ENCODE results near the gene VPS13D. TPM values are rescaled to one million over a fixed set of nuclear protein-coding genes. Genes with fewer than 3 reads are reported as not detected.

VPS13D gene
- total RNA-seq, 3 donors from 2014 or later: 24.0 to 26.6 (median 26.5) TPM

GRCh38 chr1:12279728-12280464, 50.1 kb downstream of the VPS13D start:
- peaks cover 59% of the 10 kb centered on the region for H3K36me3 Mint-ChIP-seq (ENCODE audit: insufficient read depth)
- no peak overlapping the region for H3K4me3 Mint-ChIP-seq
- H3K4me1 Mint-ChIP-seq (ENCODE audit: low read depth): no peaks in the 10 kb centered on the region

GRCh38 chr1:12282142-12282541, 52.3 kb downstream of the VPS13D start:
- H3K27me3 Mint-ChIP-seq (ENCODE audit: low read depth): no peaks in the 10 kb centered on the region
- H3K36me3 Mint-ChIP-seq (ENCODE audit: insufficient read depth): peaks cover 49% of the 10 kb centered on the region
- H3K4me3 Mint-ChIP-seq: no peak overlapping the region
- H3K4me1 Mint-ChIP-seq (ENCODE audit: low read depth): peaks cover 4% of the 10 kb centered on the region
- ATAC-seq (no peak), DNase-seq (no peak)
- no peaks in the 10 kb centered on the region for H3K9me3 Mint-ChIP-seq

More at GRCh38 chr1:12279728-12280464, 50.1 kb downstream of the VPS13D start:
- H3K9me3 Mint-ChIP-seq: no peaks in the 10 kb centered on the region
- no peak for DNase-seq
- no peak for ATAC-seq
- H3K27me3 Mint-ChIP-seq (ENCODE audit: low read depth): no peaks in the 10 kb centered on the region

- H3K27me3 Mint-ChIP-seq (ENCODE audit: low read depth): no peaks in the 10 kb centered on the region
- peaks cover 7% of the 10 kb centered on the region for H3K4me1 Mint-ChIP-seq (ENCODE audit: low read depth)
- no peak overlapping the region for H3K4me3 Mint-ChIP-seq
- H3K36me3 Mint-ChIP-seq (ENCODE audit: insufficient read depth): peaks cover 37% of the 10 kb centered on the region
- H3K9me3 Mint-ChIP-seq: no peaks in the 10 kb centered on the region
- ATAC-seq (no peak), DNase-seq (no peak)
Measured at GRCh38 chr1:12284486-12284885, 54.7 kb downstream of the VPS13D start.

GRCh38 chr1:12285496-12286143, 55.8 kb downstream of the VPS13D start:
- Mint-ChIP-seq H3K4me3 (no peak overlapping the region), H3K36me3 (ENCODE audit: insufficient read depth) (peaks cover 36% of the 10 kb centered on the region)
- no peak for DNase-seq

GRCh38 chr1:12287869-12288268, 58.0 kb downstream of the VPS13D start:
- ATAC-seq (no peak), DNase-seq (no peak)
- peaks cover 29% of the 10 kb centered on the region for H3K36me3 Mint-ChIP-seq (ENCODE audit: insufficient read depth)
- no peak overlapping the region for H3K4me3 Mint-ChIP-seq
- H3K4me1 Mint-ChIP-seq (ENCODE audit: low read depth): peaks cover 7% of the 10 kb centered on the region
- H3K27me3 Mint-ChIP-seq (ENCODE audit: low read depth): no peaks in the 10 kb centered on the region
- no peaks in the 10 kb centered on the region for H3K9me3 Mint-ChIP-seq

More at GRCh38 chr1:12285496-12286143, 55.8 kb downstream of the VPS13D start:
- no peak for ATAC-seq
- Mint-ChIP-seq H3K9me3 (no peaks in the 10 kb centered on the region), H3K4me1 (ENCODE audit: low read depth) (peaks cover 7% of the 10 kb centered on the region), H3K27me3 (ENCODE audit: low read depth) (no peaks in the 10 kb centered on the region)

- H3K27me3 Mint-ChIP-seq (ENCODE audit: low read depth): no peaks in the 10 kb centered on the region
- ATAC-seq: no peak
- H3K4me3 Mint-ChIP-seq: no peak overlapping the region
- no peak for DNase-seq
- no peaks in the 10 kb centered on the region for H3K9me3 Mint-ChIP-seq
- peaks cover 8% of the 10 kb centered on the region for H3K4me1 Mint-ChIP-seq (ENCODE audit: low read depth)
- H3K36me3 Mint-ChIP-seq (ENCODE audit: insufficient read depth): peaks cover 26% of the 10 kb centered on the region
Measured at GRCh38 chr1:12290828-12291227, 61.0 kb downstream of the VPS13D start.

- H3K9me3 Mint-ChIP-seq: no peaks in the 10 kb centered on the region
- DNase-seq: no peak
- ATAC-seq: no peak
- no peaks in the 10 kb centered on the region for H3K27me3 Mint-ChIP-seq (ENCODE audit: low read depth)
- peaks cover 23% of the 10 kb centered on the region for H3K36me3 Mint-ChIP-seq (ENCODE audit: insufficient read depth)
- H3K4me3 Mint-ChIP-seq: no peak overlapping the region
- peaks cover 22% of the 10 kb centered on the region for H3K4me1 Mint-ChIP-seq (ENCODE audit: low read depth)
Measured at GRCh38 chr1:12293416-12293815, 63.6 kb downstream of the VPS13D start.

- Mint-ChIP-seq H3K36me3 (ENCODE audit: insufficient read depth) (peaks cover 27% of the 10 kb centered on the region), H3K4me3 (no peak overlapping the region)
- ATAC-seq: no peak
Measured at GRCh38 chr1:12294076-12294475, 64.2 kb downstream of the VPS13D start.

GRCh38 chr1:12296016-12296415, 66.2 kb downstream of the VPS13D start:
- ATAC-seq (no peak), DNase-seq (no peak)
- H3K36me3 Mint-ChIP-seq (ENCODE audit: insufficient read depth): peaks cover 30% of the 10 kb centered on the region
- no peak overlapping the region for H3K4me3 Mint-ChIP-seq
- H3K4me1 Mint-ChIP-seq (ENCODE audit: low read depth): peaks cover 23% of the 10 kb centered on the region
- H3K27me3 Mint-ChIP-seq (ENCODE audit: low read depth): no peaks in the 10 kb centered on the region
- no peaks in the 10 kb centered on the region for H3K9me3 Mint-ChIP-seq

More at GRCh38 chr1:12294076-12294475, 64.2 kb downstream of the VPS13D start:
- no peak for DNase-seq
- H3K9me3 Mint-ChIP-seq: no peaks in the 10 kb centered on the region
- no peaks in the 10 kb centered on the region for H3K27me3 Mint-ChIP-seq (ENCODE audit: low read depth)
- H3K4me1 Mint-ChIP-seq (ENCODE audit: low read depth): peaks cover 23% of the 10 kb centered on the region

GRCh38 chr1:12296623-12297022, 66.8 kb downstream of the VPS13D start:
- Mint-ChIP-seq H3K4me1 (ENCODE audit: low read depth) (peaks cover 23% of the 10 kb centered on the region), H3K4me3 (no peak overlapping the region), H3K27me3 (ENCODE audit: low read depth) (no peaks in the 10 kb centered on the region), H3K9me3 (no peaks in the 10 kb centered on the region), H3K36me3 (ENCODE audit: insufficient read depth) (peaks cover 33% of the 10 kb centered on the region)
- peak; percentile 98 for ATAC-seq
- no peak for DNase-seq

- ATAC-seq (no peak), DNase-seq (no peak)
- Mint-ChIP-seq H3K27me3 (ENCODE audit: low read depth) (no peaks in the 10 kb centered on the region), H3K9me3 (no peaks in the 10 kb centered on the region), H3K4me1 (ENCODE audit: low read depth) (peaks cover 23% of the 10 kb centered on the region), H3K36me3 (ENCODE audit: insufficient read depth) (peaks cover 35% of the 10 kb centered on the region), H3K4me3 (no peak overlapping the region)
Measured at GRCh38 chr1:12300706-12301105, 70.9 kb downstream of the VPS13D start.

GRCh38 chr1:12301518-12302237, 71.8 kb downstream of the VPS13D start:
- Mint-ChIP-seq H3K4me3 (no peak overlapping the region), H3K9me3 (no peaks in the 10 kb centered on the region), H3K27me3 (ENCODE audit: low read depth) (no peaks in the 10 kb centered on the region), H3K4me1 (ENCODE audit: low read depth) (peaks cover 14% of the 10 kb centered on the region), H3K36me3 (ENCODE audit: insufficient read depth) (peaks cover 38% of the 10 kb centered on the region)
- no peak for DNase-seq
- no peak for ATAC-seq

GRCh38 chr1:12302798-12303447, 73.1 kb downstream of the VPS13D start:
- no peaks in the 10 kb centered on the region for H3K27me3 Mint-ChIP-seq (ENCODE audit: low read depth)

GRCh38 chr1:12305377-12305776, 75.5 kb downstream of the VPS13D start:
- DNase-seq (no peak), ATAC-seq (no peak)
- H3K27me3 Mint-ChIP-seq (ENCODE audit: low read depth): no peaks in the 10 kb centered on the region
- no peaks in the 10 kb centered on the region for H3K4me1 Mint-ChIP-seq (ENCODE audit: low read depth)
- H3K4me3 Mint-ChIP-seq: no peak overlapping the region
- no peaks in the 10 kb centered on the region for H3K9me3 Mint-ChIP-seq
- H3K36me3 Mint-ChIP-seq (ENCODE audit: insufficient read depth): peaks cover 52% of the 10 kb centered on the region

More at GRCh38 chr1:12302798-12303447, 73.1 kb downstream of the VPS13D start:
- Mint-ChIP-seq H3K4me1 (ENCODE audit: low read depth) (peaks cover 2% of the 10 kb centered on the region), H3K4me3 (no peak overlapping the region), H3K9me3 (no peaks in the 10 kb centered on the region), H3K36me3 (ENCODE audit: insufficient read depth) (peaks cover 42% of the 10 kb centered on the region)
- ATAC-seq: no peak
- DNase-seq: no peak
